ENCODE measurements around the gene FNDC3B. TPM values are rescaled to one million over a fixed set of nuclear protein-coding genes. Genes with fewer than 3 reads are reported as not detected.

FNDC3B gene
- total and polyA plus RNA-seq, 2 of the 8 experiments (the other 6 are each of a cell fraction or from before 2014, with no cell fraction given) = 14.1 to 44.4 TPM

DNA sequence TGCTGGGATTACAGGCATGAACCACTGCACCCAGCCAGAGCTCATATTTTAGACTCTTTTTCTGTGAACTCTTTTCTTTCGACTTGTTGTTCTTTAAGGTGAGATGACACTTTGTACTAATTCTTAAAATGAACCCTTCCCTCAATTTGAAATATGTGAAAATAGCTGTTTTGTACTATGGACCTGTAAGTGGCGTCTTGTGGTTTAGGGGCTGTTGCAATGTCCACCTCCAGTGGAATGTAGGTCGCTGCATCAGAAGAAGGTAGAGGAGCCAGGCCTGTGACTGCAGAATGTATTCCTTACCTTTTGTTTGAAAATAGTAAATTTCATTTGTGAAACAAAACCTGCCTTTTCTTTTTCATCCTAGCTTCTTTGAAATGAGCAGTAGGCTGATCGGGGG is 38.9 kb downstream of the FNDC3B start:
- 74% methylated on average over 4 of the region's 4 CpGs; no CpG with 5 or more reads in 1 of the 2 experiments for WGBS, 2 experiments (ENCODE audit: extremely low coverage in 1 of 2, insufficient coverage in 1 of 2, insufficient read length in 1 of 2, insufficient replicate concordance in 2 of 2, low coverage in 1 of 2, low lambda C conversion rate in 2 of 2, missing lambda C conversion rate in 1 of 2)
- Histone ChIP-seq H4K20me1 (replicated peaks in 1 of 2; ENCODE audit: control insufficient read depth in 1 of 2, insufficient read depth in 2 of 2, low read length in 2 of 2) (peaks cover 2 to 4% of the 10 kb centered on the region in 2 experiments), H3K4me3 (ENCODE audit: extremely low read depth in 1 of 4, insufficient read depth in 2 of 4, low read depth in 3 of 4, low read length in 4 of 4) (no peak overlapping the region), H2AK5ac (ENCODE audit: low read depth, low read length) (no peak overlapping the region), H3K27ac (ENCODE audit: low read depth, low read length) (no peak overlapping the region), H2BK5ac (ENCODE audit: low read depth, low read length) (no peak overlapping the region), H3K14ac (ENCODE audit: insufficient read length) (no peak overlapping the region), H3K27me3 (replicated peaks in 1 of 4; ENCODE audit: control insufficient read depth in 3 of 4, extremely low read depth in 1 of 4, insufficient read depth in 3 of 4, low read length in 3 of 4) (no peaks in the 10 kb centered on the region), H2BK12ac (ENCODE audit: low read depth, low read length) (no peak overlapping the region), H3K4me2 (ENCODE audit: insufficient read depth in 1 of 2, low read depth in 2 of 2, low read length in 2 of 2) (peak overlapping the region in 1 of 2 experiments; percentile 15; a peak in 1 of 4 replicates), H2BK120ac (replicated peaks; ENCODE audit: low read depth, low read length) (no peak overlapping the region), H3K18ac (ENCODE audit: extremely low read depth, low read length) (no peak overlapping the region), H2BK20ac (ENCODE audit: low read length) (no peak overlapping the region), H3K23me2 (ENCODE audit: low read depth, low read length) (no peaks in the 10 kb centered on the region), H3K9me3 (ENCODE audit: insufficient read depth in 2 of 2, low read depth in 1 of 2, low read length in 1 of 2) (peaks cover 3 to 7% of the 10 kb centered on the region in 2 experiments; a peak in 3 of 4 replicates), H3K23ac (ENCODE audit: insufficient read length) (no peak overlapping the region), H3K79me1 (ENCODE audit: low read depth, low read length) (peaks cover 7% of the 10 kb centered on the region), H3K79me2 (ENCODE audit: control insufficient read depth in 1 of 2, insufficient read depth in 2 of 2, low read length in 2 of 2) (peaks cover 0 to 97% of the 10 kb centered on the region in 2 experiments; a peak in 3 of 4 replicates), H3K9ac (replicated peaks in 1 of 4; ENCODE audit: extremely low read depth in 1 of 4, low read depth in 3 of 4, low read length in 3 of 4) (no peak overlapping the region; a peak in 1 of 7 replicates), H4K91ac (replicated peaks; ENCODE audit: insufficient read length, low read length) (no peak overlapping the region), H4K8ac (ENCODE audit: extremely low read depth, insufficient read depth, low read length) (no peak overlapping the region), H3K56ac (replicated peaks; ENCODE audit: insufficient read length, low read depth, low read length) (no peak overlapping the region), H3K36me3 (ENCODE audit: control insufficient read depth in 2 of 4, insufficient read depth in 4 of 4, low read length in 3 of 4) (peaks cover 0 to 9% (median under 1%) of the 10 kb centered on the region in 4 experiments; a peak in 4 of 8 replicates), H4K5ac (ENCODE audit: insufficient read length, low read depth, low read length) (no peak overlapping the region), H3K4ac (replicated peaks; ENCODE audit: insufficient read length, low read depth, low read length) (no peak overlapping the region), H3K4me1 (replicated peaks in 1 of 4; ENCODE audit: control insufficient read depth in 3 of 4, insufficient read depth in 4 of 4, low read length in 3 of 4) (peaks cover 0 to 10% (median 1%) of the 10 kb centered on the region in 4 experiments; a peak in 1 of 7 replicates), H2BK15ac (ENCODE audit: low read length) (no peak overlapping the region), H2AFZ (ENCODE audit: low read length) (no peak overlapping the region)
- no peak for FAIRE-seq
- no peak for DNase-seq (ENCODE audit: low read depth in 1 of 2, low spot score in 2 of 2)
- ChIA-PET POLR2A (ENCODE audit: partially characterized antibody) (interaction anchor here (1.2 to 1.7 kb wide), 2 partner anchors 9 to 11 kb away, joined by 4 read pairs; no protein-coding TSS in a partner anchor), CTCF (ENCODE audit: partially characterized antibody) (no interaction called here)
- TF ChIP-seq SP2 (IDR thresholded peaks at IDR 0.05; ENCODE audit: low read length) = no peak
- TF ChIP-seq POLR2A (IDR thresholded peaks at IDR 0.05; ENCODE audit: control extremely low read depth in 1 of 2, low read depth in 2 of 2, low read length in 2 of 2) = no peak
- TF ChIP-seq TAF1 (IDR thresholded peaks at IDR 0.05; ENCODE audit: low read depth, low read length) = no peak
- TF ChIP-seq CHD2 (IDR thresholded peaks at IDR 0.05; ENCODE audit: low read length) = no peak
- TF ChIP-seq JUND (IDR thresholded peaks at IDR 0.05; ENCODE audit: low read length) = no peak
- TF ChIP-seq CBX8 (IDR thresholded peaks at IDR 0.05; ENCODE audit: borderline replicate concordance, low read depth, low read length) = no peak
- TF ChIP-seq, protein P1, sequence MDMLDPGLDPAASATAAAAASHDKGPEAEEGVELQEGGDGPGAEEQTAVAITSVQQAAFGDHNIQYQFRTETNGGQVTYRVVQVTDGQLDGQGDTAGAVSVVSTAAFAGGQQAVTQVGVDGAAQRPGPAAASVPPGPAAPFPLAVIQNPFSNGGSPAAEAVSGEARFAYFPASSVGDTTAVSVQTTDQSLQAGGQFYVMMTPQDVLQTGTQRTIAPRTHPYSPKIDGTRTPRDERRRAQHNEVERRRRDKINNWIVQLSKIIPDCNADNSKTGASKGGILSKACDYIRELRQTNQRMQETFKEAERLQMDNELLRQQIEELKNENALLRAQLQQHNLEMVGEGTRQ (IDR thresholded peaks at IDR 0.05; ENCODE audit: low read length) = no peak
- TF ChIP-seq CBX5 (IDR thresholded peaks at IDR 0.05; ENCODE audit: low read depth, low read length) = no peak
- TF ChIP-seq HDAC6 (IDR thresholded peaks at IDR 0.05; ENCODE audit: low read depth, low read length) = no peak
- TF ChIP-seq KDM1A (IDR thresholded peaks at IDR 0.05; ENCODE audit: borderline replicate concordance, low read length) = no peak
- no peak for TF ChIP-seq TEAD4 (IDR thresholded peaks at IDR 0.05; ENCODE audit: low read depth, low read length)
- no peak for TF ChIP-seq RXRA (IDR thresholded peaks at IDR 0.05; ENCODE audit: insufficient read depth, low read depth, low read length)
